ENCODE results near the gene SLC39A7.

SLC39A7 gene

DNA sequence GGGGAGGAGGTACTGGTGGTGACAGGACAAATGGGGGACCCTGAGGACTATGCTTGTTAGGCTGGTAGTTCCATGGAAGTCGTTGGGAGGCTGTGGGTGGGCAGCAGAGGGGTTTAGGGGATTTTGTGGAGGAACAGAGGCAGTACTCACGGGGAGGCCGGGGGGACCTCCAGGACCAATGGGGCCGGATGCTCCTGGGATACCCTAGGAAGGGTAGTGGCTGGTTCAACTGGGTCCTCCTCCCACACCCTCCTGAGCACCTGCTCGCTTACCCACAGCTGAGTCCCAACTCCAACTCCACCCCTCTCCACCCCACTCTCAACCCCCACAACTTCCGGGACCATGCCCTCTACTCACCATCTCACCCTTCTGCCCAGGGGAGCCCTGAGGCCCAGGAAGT is 34.3 kb upstream of the SLC39A7 start:
- no peaks in the 10 kb centered on the region for H3K9me3 ChIP-seq (ENCODE audit: insufficient read depth, low read length)
- no peaks in the 10 kb centered on the region for H3K27me3 ChIP-seq (ENCODE audit: low read depth, low read length)
- no peaks in the 10 kb centered on the region for H4K20me1 ChIP-seq (ENCODE audit: insufficient read depth, low read length)
- no peaks in the 10 kb centered on the region for H3K79me2 ChIP-seq (ENCODE audit: low read length)
- no peaks in the 10 kb centered on the region for H3K36me3 ChIP-seq (replicated peaks; ENCODE audit: low read depth, low read length)
- H3K27ac ChIP-seq (ENCODE audit: low read length): no peak overlapping the region
- no peak for TF ChIP-seq EZH2phosphoT487 (IDR thresholded peaks at IDR 0.05; ENCODE audit: low read depth)
- TF ChIP-seq, protein P1, sequence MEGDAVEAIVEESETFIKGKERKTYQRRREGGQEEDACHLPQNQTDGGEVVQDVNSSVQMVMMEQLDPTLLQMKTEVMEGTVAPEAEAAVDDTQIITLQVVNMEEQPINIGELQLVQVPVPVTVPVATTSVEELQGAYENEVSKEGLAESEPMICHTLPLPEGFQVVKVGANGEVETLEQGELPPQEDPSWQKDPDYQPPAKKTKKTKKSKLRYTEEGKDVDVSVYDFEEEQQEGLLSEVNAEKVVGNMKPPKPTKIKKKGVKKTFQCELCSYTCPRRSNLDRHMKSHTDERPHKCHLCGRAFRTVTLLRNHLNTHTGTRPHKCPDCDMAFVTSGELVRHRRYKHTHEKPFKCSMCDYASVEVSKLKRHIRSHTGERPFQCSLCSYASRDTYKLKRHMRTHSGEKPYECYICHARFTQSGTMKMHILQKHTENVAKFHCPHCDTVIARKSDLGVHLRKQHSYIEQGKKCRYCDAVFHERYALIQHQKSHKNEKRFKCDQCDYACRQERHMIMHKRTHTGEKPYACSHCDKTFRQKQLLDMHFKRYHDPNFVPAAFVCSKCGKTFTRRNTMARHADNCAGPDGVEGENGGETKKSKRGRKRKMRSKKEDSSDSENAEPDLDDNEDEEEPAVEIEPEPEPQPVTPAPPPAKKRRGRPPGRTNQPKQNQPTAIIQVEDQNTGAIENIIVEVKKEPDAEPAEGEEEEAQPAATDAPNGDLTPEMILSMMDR (IDR thresholded peaks at IDR 0.05; ENCODE audit: low read depth, low read length): no peak
- H3K4me1 ChIP-seq (ENCODE audit: low read length): peaks cover 20% of the 10 kb centered on the region
- H3K4me3 ChIP-seq (ENCODE audit: low read length): no peak overlapping the region
- H3K9ac ChIP-seq (ENCODE audit: low read length): no peak overlapping the region
- H2AFZ ChIP-seq (ENCODE audit: low read depth, low read length): no peak overlapping the region
- H3K4me2 ChIP-seq (ENCODE audit: low read length): no peak overlapping the region

DNA sequence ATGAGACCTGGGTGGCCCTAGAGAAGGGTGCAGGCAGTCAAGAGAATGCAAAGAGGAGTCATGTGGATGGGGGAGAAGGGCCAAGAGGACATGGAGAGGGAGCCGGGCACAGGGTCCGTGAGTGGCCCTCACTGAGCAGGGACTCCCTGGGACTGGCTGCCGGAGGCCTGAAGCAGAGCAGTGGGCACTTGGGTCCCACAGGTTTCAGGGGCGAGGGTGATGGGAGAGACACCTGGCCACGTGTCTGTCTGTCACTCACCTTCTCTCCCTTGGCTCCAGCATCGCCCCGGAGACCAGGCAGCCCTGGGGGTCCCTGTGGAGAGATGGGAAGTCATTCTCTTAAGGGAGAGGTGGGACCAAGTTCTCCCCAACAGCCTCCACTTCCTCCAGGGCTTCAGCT is 33.9 kb upstream of the SLC39A7 start:
- H3K36me3 ChIP-seq (replicated peaks; ENCODE audit: low read depth, low read length): no peaks in the 10 kb centered on the region
- no peak for TF ChIP-seq EZH2phosphoT487 (IDR thresholded peaks at IDR 0.05; ENCODE audit: low read depth)
- TF ChIP-seq, protein P1 (IDR thresholded peaks at IDR 0.05; ENCODE audit: low read depth, low read length): no peak
- no peaks in the 10 kb centered on the region for H3K79me2 ChIP-seq (ENCODE audit: low read length)
- no peak overlapping the region for H2AFZ ChIP-seq (ENCODE audit: low read depth, low read length)
- no peaks in the 10 kb centered on the region for H3K9me3 ChIP-seq (ENCODE audit: insufficient read depth, low read length)
- no peak overlapping the region for H3K4me3 ChIP-seq (ENCODE audit: low read length)
- peaks cover 19% of the 10 kb centered on the region for H3K4me1 ChIP-seq (ENCODE audit: low read length)
- no peaks in the 10 kb centered on the region for H3K27me3 ChIP-seq (ENCODE audit: low read depth, low read length)
- no peak overlapping the region for H3K27ac ChIP-seq (ENCODE audit: low read length)
- H3K9ac ChIP-seq (ENCODE audit: low read length): no peak overlapping the region
- no peak overlapping the region for H3K4me2 ChIP-seq (ENCODE audit: low read length)
- no peaks in the 10 kb centered on the region for H4K20me1 ChIP-seq (ENCODE audit: insufficient read depth, low read length)

DNA sequence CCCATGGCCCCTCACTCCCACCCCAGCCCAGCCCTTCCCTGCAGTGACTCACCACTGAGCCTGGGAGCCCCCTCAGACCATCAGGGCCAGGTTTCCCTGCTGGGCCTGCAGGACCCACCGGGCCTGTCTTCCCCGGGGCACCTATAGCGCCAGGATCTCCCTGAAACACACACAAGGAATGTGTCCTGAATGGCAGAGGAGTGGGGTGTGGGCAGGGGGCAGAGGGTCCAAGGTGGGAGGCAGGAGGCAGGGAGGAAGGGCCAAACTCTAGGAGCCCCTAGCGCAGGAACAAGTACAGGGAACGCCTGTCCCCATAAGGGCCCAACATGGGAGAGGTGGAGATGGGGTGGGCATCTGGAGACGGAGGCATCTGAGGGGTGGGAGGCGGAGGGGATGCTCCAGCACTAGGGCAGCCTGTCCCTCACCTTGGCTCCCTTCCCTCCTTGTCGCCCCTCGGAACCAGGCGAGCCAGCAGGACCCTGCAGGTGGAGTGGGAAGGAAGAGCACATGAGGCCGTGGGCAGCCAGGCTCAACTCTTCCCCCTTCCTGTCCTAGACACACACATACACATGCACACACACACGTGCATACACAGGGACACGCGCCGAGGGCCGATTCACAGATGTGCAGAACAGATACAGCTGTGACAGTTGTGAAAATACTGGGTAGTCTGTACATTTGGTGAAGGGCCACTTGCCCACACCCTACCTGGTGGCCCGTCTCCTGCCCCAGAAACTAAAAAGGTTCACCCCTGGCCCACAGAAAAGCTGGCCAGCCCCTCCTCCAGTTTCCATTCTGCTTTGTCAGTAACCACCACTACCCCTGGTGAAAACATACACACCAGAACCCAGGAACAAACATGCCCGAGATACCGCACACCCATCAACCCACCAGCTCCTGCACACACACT is 33.0 kb upstream of the SLC39A7 start:
- Histone ChIP-seq H3K4me2 (ENCODE audit: low read length) (no peak overlapping the region), H4K20me1 (ENCODE audit: insufficient read depth, low read length) (no peaks in the 10 kb centered on the region), H3K27ac (ENCODE audit: low read length) (no peak overlapping the region), H2AFZ (ENCODE audit: low read depth, low read length) (no peak overlapping the region), H3K27me3 (ENCODE audit: low read depth, low read length) (no peaks in the 10 kb centered on the region), H3K4me1 (ENCODE audit: low read length) (peaks cover 17% of the 10 kb centered on the region), H3K79me2 (ENCODE audit: low read length) (no peaks in the 10 kb centered on the region), H3K9me3 (ENCODE audit: insufficient read depth, low read length) (no peaks in the 10 kb centered on the region), H3K4me3 (ENCODE audit: low read length) (no peak overlapping the region), H3K9ac (ENCODE audit: low read length) (no peak overlapping the region), H3K36me3 (replicated peaks; ENCODE audit: low read depth, low read length) (no peaks in the 10 kb centered on the region)
- TF ChIP-seq EZH2phosphoT487 (IDR thresholded peaks at IDR 0.05; ENCODE audit: low read depth): no peak
- TF ChIP-seq, protein P1 (IDR thresholded peaks at IDR 0.05; ENCODE audit: low read depth, low read length): no peak

DNA sequence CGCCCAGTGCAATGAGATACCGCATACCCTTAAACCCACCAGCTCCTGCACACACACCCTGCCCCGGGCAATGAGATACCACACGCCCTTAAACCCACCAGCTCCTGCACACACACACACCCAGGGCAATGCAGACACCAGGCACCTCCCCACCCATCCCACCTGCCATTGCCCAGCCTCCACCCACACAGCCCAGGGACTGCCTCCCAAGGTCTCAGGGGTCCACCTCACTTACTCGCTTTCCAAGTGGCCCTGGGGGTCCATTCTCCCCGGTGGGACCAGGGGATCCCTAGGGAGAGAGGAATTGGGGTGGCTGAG is 32.4 kb upstream of the SLC39A7 start:
- Histone ChIP-seq H3K4me1 (ENCODE audit: low read length) (peaks cover 17% of the 10 kb centered on the region), H3K4me2 (ENCODE audit: low read length) (no peak overlapping the region), H3K79me2 (ENCODE audit: low read length) (no peaks in the 10 kb centered on the region), H3K9me3 (ENCODE audit: insufficient read depth, low read length) (no peaks in the 10 kb centered on the region), H3K36me3 (replicated peaks; ENCODE audit: low read depth, low read length) (no peaks in the 10 kb centered on the region), H2AFZ (ENCODE audit: low read depth, low read length) (no peak overlapping the region), H3K4me3 (ENCODE audit: low read length) (no peak overlapping the region), H4K20me1 (ENCODE audit: insufficient read depth, low read length) (no peaks in the 10 kb centered on the region), H3K27me3 (ENCODE audit: low read depth, low read length) (no peaks in the 10 kb centered on the region), H3K27ac (ENCODE audit: low read length) (no peak overlapping the region), H3K9ac (ENCODE audit: low read length) (no peak overlapping the region)
- TF ChIP-seq, protein P1 (IDR thresholded peaks at IDR 0.05; ENCODE audit: low read depth, low read length): no peak
- TF ChIP-seq EZH2phosphoT487 (IDR thresholded peaks at IDR 0.05; ENCODE audit: low read depth): no peak
